BE2C (cell line): ENCODE results near the gene GTPBP6.

Source experiments
- DNase-seq: peaks from one replicate; pipeline ENCODE4 v3.0.0-alpha.2; 2020
- H3K27me3 ChIP-seq: fragments of 250-450 bp; sonication (Bioruptor Pico); 2 replicates; pipeline ENCODE4 v1.5.1; 2020; ENCODE audit warnings: mild to moderate bottlenecking
- H3K36me3 ChIP-seq: fragments of 250-450 bp; sonication (Bioruptor Pico); 2 replicates; pipeline ENCODE4 v1.5.1; 2020; ENCODE audit warnings: mild to moderate bottlenecking
- H3K4me1 ChIP-seq: fragments of 250-450 bp; sonication (Bioruptor Pico); 2 replicates; pipeline ENCODE4 v1.5.1; 2020
- H3K4me3 ChIP-seq: 2 replicates; pipeline ENCODE4 v1.5.1; 2011; ENCODE audit warnings: low read depth, low read length
- H3K9me3 ChIP-seq: fragments of 250-450 bp; sonication (Bioruptor Pico); 2 replicates; pipeline ENCODE4 v1.5.1; 2020
- TF ChIP-seq, protein P1 (sequence below): IDR thresholded peaks from 2 replicates; pipeline ENCODE4 v1.5.1; 2012; ENCODE audit warnings: mild to moderate bottlenecking, low read depth, low read length

Gene GTPBP6

DNA sequence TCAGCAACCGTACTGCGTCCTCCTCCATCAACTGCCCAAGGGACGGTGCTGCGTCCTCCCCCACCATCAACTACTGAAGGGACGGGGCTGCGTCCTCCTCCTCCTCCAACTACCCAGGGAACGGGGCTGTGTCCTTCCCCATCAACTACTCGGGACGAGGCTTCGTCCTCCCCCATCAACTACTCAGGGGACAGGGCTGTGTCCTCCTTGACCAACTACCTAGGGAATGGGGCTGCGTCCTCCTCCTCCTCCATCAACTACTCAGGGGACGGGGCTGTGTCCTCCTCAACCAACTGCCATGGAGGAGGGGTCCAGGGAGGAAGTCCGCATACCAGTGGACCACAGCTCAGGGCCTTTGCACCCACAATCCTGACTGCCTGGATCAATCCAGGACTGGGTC is 43.8 kb upstream of the GTPBP6 start:
- DNase-seq, result no peak
- H3K9me3 ChIP-seq, result no peaks in the 10 kb centered on the region

DNA sequence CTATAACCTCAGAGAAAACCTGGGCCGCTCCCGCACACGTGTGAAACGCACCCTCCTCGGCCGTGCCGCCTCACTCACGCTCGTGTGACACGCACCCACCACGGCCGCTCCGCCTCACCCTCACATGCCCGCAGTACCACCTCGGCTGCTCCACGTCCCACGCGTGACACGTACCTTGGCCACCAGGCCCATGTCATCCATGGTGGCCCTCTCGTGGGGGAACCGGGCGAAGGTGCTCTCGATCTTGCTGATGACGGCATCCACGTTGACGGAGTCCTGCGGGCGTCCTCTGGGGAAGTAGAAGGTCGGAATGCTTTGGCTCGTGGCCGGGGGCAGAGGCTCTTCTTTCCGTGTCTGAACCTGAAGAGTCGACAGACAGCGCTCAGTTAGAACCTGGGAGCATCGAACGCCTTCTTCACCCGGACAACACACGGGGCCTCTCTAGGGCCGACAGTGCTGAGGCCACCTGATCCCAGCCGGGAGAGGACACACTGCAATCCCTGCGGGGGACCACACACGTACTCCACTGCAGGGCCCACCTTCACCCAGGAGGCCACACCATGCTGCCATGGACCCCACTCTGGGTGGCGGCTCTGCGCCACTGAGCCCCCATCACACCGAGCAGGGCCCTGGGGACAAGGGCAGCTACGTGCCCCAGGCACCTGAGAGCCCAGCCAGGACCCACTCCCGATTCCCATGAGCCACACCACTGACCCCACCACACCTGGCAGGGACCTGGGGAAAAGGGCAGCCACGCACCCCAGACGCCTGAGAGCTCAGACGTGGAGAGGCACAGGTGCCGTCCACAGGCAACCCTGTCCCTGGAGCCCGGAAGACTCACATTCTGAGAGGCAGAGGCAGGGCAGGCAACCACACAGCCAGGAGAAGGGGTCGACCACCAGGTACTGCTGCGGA is 42.9 kb upstream of the GTPBP6 start:
- no peaks in the 10 kb centered on the region for H3K36me3 ChIP-seq
- no peaks in the 10 kb centered on the region for H3K27me3 ChIP-seq
- no peaks in the 10 kb centered on the region for H3K4me1 ChIP-seq
- TF ChIP-seq, protein P1, sequence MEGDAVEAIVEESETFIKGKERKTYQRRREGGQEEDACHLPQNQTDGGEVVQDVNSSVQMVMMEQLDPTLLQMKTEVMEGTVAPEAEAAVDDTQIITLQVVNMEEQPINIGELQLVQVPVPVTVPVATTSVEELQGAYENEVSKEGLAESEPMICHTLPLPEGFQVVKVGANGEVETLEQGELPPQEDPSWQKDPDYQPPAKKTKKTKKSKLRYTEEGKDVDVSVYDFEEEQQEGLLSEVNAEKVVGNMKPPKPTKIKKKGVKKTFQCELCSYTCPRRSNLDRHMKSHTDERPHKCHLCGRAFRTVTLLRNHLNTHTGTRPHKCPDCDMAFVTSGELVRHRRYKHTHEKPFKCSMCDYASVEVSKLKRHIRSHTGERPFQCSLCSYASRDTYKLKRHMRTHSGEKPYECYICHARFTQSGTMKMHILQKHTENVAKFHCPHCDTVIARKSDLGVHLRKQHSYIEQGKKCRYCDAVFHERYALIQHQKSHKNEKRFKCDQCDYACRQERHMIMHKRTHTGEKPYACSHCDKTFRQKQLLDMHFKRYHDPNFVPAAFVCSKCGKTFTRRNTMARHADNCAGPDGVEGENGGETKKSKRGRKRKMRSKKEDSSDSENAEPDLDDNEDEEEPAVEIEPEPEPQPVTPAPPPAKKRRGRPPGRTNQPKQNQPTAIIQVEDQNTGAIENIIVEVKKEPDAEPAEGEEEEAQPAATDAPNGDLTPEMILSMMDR, result no peak
- DNase-seq, result no peak
- no peak overlapping the region for H3K4me3 ChIP-seq
- H3K9me3 ChIP-seq, result no peaks in the 10 kb centered on the region

More for the DNA sequence above, 43.8 kb upstream of the GTPBP6 start:
- no peaks in the 10 kb centered on the region for H3K36me3 ChIP-seq
- no peak overlapping the region for H3K4me3 ChIP-seq
- H3K27me3 ChIP-seq, result no peaks in the 10 kb centered on the region
- no peaks in the 10 kb centered on the region for H3K4me1 ChIP-seq
- TF ChIP-seq, protein P1, result no peak

DNA sequence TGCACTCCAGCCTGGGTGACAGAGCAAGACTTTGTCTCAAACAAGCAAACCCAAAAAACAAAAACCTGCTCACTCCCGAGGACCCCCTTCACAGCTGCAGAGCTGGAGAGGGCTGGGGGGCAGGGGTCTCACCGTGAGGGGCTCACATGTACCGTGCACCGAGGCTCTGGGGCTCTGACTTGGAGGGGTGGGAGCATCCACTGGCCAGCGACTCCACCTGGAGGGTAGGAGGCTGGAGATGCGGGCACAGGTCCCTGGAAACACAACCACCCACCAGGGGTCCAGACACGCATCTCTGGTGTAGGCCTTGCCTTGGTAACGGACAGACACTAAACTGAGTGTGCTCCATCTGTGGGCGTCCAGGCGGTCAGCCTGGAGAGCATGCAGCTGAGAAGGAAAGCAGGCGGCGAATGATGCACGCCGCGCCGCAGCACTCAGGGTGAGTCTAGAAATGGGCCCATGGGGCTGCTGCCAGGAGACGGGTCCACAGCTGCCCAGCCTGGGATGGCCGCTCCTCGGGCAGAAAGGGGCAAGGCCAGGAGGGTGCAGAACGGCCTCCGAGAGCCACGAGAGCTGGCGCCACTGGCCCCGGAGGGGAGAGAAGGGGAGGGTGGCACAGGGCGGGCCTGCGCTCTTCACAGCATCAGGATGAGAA is 42.0 kb upstream of the GTPBP6 start:
- Histone ChIP-seq H3K36me3 (no peaks in the 10 kb centered on the region), H3K9me3 (no peaks in the 10 kb centered on the region)
- TF ChIP-seq, protein P1, result no peak

DNA sequence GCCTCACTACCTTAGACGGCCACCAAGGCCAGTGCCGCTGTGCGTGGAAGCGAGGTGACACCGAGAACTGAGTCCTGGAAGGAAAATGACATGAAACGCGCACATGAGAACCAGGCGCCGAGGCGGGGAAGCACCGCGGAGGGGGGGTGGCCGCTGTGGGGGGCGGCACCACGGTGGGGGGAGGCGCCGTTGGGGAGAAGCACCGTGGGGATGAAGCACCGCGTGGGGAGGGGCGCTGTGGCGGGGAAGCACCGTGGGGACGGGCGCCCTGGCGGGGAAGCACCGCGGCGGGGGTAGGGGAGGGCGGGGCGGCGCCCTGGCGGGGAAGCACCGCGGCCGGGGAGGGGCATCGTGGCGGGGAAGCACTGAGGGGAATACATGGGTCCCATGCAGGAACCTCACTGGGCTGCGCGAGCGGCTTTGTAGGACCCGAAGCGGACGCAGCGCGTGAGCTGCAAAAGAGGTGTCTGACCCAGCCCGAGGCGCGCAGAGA is 40.1 kb upstream of the GTPBP6 start:
- H3K4me3 ChIP-seq, result no peak overlapping the region
- no peaks in the 10 kb centered on the region for H3K27me3 ChIP-seq
- H3K9me3 ChIP-seq, result no peaks in the 10 kb centered on the region
- TF ChIP-seq, protein P1, result no peak
- H3K36me3 ChIP-seq, result no peaks in the 10 kb centered on the region
- DNase-seq, result no peak
- H3K4me1 ChIP-seq, result no peaks in the 10 kb centered on the region

More for the DNA sequence above, 42.0 kb upstream of the GTPBP6 start:
- Histone ChIP-seq H3K27me3 (no peaks in the 10 kb centered on the region), H3K4me1 (no peaks in the 10 kb centered on the region), H3K4me3 (no peak overlapping the region)
- no peak for DNase-seq

DNA sequence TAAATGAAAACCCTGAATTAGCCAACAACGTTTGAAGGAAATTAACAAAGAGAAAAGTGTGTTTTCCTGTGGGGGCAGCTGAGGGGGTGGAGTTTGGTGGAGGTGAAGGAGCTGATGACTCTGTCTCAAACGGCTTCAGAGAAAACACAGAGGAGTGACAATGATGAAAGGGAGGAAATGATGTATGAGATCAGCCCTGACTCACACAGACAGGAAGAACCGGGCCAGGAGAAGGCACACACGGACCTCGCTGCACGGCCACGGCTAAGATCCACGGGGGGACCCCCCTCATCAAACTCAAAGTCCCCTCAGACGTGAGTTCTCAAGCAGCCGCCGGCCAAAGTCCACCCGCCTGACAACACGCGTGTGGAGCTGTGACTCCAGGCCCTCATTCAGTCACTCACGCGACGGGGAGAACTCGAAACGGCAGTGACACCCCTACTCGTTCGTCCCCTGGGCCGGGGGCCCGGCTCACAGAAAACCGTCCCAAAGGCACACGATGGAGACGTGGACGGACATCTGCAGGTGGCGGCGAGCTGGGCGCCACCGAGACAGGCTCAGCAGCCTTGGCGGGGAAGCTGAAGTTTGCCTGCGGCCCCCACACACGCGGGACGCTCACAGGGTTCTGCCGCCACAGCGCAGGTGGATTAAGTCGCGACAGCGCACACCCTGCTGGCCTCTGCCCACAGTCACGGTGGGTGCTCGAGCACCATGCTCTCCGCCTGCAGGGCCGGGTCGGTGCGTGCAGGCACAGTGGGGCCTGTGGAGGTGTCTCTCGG is 39.3 kb upstream of the GTPBP6 start:
- Histone ChIP-seq H3K4me1 (no peaks in the 10 kb centered on the region), H3K4me3 (no peak overlapping the region), H3K9me3 (no peaks in the 10 kb centered on the region), H3K36me3 (no peaks in the 10 kb centered on the region), H3K27me3 (no peaks in the 10 kb centered on the region)
- no peak for DNase-seq
- TF ChIP-seq, protein P1, result no peak
